ENCODE measurements around the gene GPR155.

GPR155 gene

GRCh38 chr2:174486563-174487107 is at the start of gene GPR155:
Gene GPR155 (minus strand): TSS chr2:174487029. CDS start chr2:174481956, 5,073 bp downstream.
- peak; percentile 61 for DNase-seq (ENCODE audit: low spot score)
- FAIRE-seq, result no peak

GRCh38 chr2:174535757-174536703 is 49.2 kb upstream of the GPR155 start:
- DNase-seq (ENCODE audit: low spot score) (no peak), FAIRE-seq (no peak)

GRCh38 chr2:174535083-174535482 is 48.3 kb upstream of the GPR155 start:
- FAIRE-seq, result no peak
- no peak for DNase-seq (ENCODE audit: low spot score)

GRCh38 chr2:174529916-174530315 is 43.1 kb upstream of the GPR155 start:
- DNase-seq (ENCODE audit: low spot score) (no peak), FAIRE-seq (no peak)

- FAIRE-seq, result no peak
- no peak for DNase-seq (ENCODE audit: low spot score)
Observed at GRCh38 chr2:174527959-174528358, 41.1 kb upstream of the GPR155 start.

GRCh38 chr2:174527101-174527721 is 40.4 kb upstream of the GPR155 start:
- DNase-seq (ENCODE audit: low spot score) (no peak), FAIRE-seq (no peak)

- DNase-seq (ENCODE audit: low spot score) (no peak), FAIRE-seq (no peak)
Observed at GRCh38 chr2:174524527-174524926, 37.7 kb upstream of the GPR155 start.

- FAIRE-seq (no peak), DNase-seq (ENCODE audit: low spot score) (no peak)
Observed at GRCh38 chr2:174522553-174522952, 35.7 kb upstream of the GPR155 start.

GRCh38 chr2:174518395-174518794 is 31.6 kb upstream of the GPR155 start:
- DNase-seq (ENCODE audit: low spot score) (no peak), FAIRE-seq (no peak)

GRCh38 chr2:174516501-174517378 is 29.9 kb upstream of the GPR155 start:
- no peak for DNase-seq (ENCODE audit: low spot score)
- FAIRE-seq, result no peak

- DNase-seq (ENCODE audit: low spot score), result no peak
- no peak for FAIRE-seq
Observed at GRCh38 chr2:174512345-174512744, 25.5 kb upstream of the GPR155 start.

- DNase-seq (ENCODE audit: low spot score), result no peak
Observed at GRCh38 chr2:174511580-174512260, 24.9 kb upstream of the GPR155 start.

GRCh38 chr2:174510583-174511189 is 23.9 kb upstream of the GPR155 start:
- DNase-seq (ENCODE audit: low spot score) (no peak), FAIRE-seq (no peak)

More at GRCh38 chr2:174511580-174512260, 24.9 kb upstream of the GPR155 start:
- no peak for FAIRE-seq

GRCh38 chr2:174503161-174503809 is 16.5 kb upstream of the GPR155 start:
- FAIRE-seq (no peak), DNase-seq (ENCODE audit: low spot score) (no peak)

- FAIRE-seq, result no peak
Observed at GRCh38 chr2:174499371-174499770, 12.5 kb upstream of the GPR155 start.

GRCh38 chr2:174495365-174496012 is 8.7 kb upstream of the GPR155 start:
- no peak for DNase-seq (ENCODE audit: low spot score)
- FAIRE-seq, result no peak

More at GRCh38 chr2:174499371-174499770, 12.5 kb upstream of the GPR155 start:
- no peak for DNase-seq (ENCODE audit: low spot score)

GRCh38 chr2:174493549-174494331 is 6.9 kb upstream of the GPR155 start:
- FAIRE-seq, result no peak

GRCh38 chr2:174492963-174493431 is 6.2 kb upstream of the GPR155 start:
- FAIRE-seq (no peak), DNase-seq (ENCODE audit: low spot score) (no peak)

More at GRCh38 chr2:174493549-174494331, 6.9 kb upstream of the GPR155 start:
- no peak for DNase-seq (ENCODE audit: low spot score)
